HepG2 (cell line): Measurements from ENCODE around the gene MT1G. TPM values are rescaled to one million over a fixed set of nuclear protein-coding genes. Genes with fewer than 3 reads are reported as not detected.

Source experiments
- CREBL2 ChIP-seq: sonication (generic); formaldehyde crosslinking; IDR thresholded peaks from 2 replicates; pipeline ENCODE4 v1.8.1; 2023; ENCODE audit warnings: missing genetic modification reagents, mild to moderate bottlenecking, borderline replicate concordance
- NBN ChIP-seq: fragments of 450-650 bp; conservative IDR thresholded peaks from 2 replicates; pipeline ENCODE4 v1.6.1; 2017
- NR2F1 ChIP-seq, 2 experiments: fragments of 450-650 bp in 1 of 2; formaldehyde crosslinking in 1 of 2; IDR thresholded peaks; 2 replicates each; pipeline versions ENCODE4 v1.5.0 to v1.6.1; 2016 to 2020; ENCODE audit warnings: mild to moderate bottlenecking in 1 of 2, missing compliant biosample characterization in 1 of 2, missing genetic modification reagents in 1 of 2, moderate library complexity in 1 of 2
- PRDM10 ChIP-seq: sonication (generic); formaldehyde crosslinking; IDR thresholded peaks from 2 replicates; pipeline ENCODE4 v1.4.0; 2020; ENCODE audit warnings: low read depth, missing genetic modification reagents
- PRDM4 ChIP-seq: sonication (generic); formaldehyde crosslinking; IDR thresholded peaks from 2 replicates; pipeline ENCODE4 v1.9.0; 2021; ENCODE audit warnings: missing genetic modification reagents, borderline replicate concordance
- TBX3 ChIP-seq: fragments of 450-650 bp; IDR thresholded peaks from 2 replicates; pipeline ENCODE4 v1.6.1; 2017; ENCODE audit warnings: antibody characterized with exemption, mild to moderate bottlenecking, inconsistent platforms, borderline replicate concordance
- TCF7 ChIP-seq: sonication (generic); IDR thresholded peaks from 2 replicates; pipeline ENCODE4 v1.6.1; 2016; ENCODE audit warnings: antibody characterized with exemption, low read depth
- THAP9 ChIP-seq: sonication (generic); formaldehyde crosslinking; IDR thresholded peaks from 2 replicates; pipeline ENCODE4; 2020; ENCODE audit warnings: missing genetic modification reagents, mild to moderate bottlenecking, borderline replicate concordance
- ZBTB8A ChIP-seq: sonication (generic); formaldehyde crosslinking; IDR thresholded peaks from 2 replicates; pipeline ENCODE4 v1.4.0; 2020; ENCODE audit warnings: mild to moderate bottlenecking, low read depth, missing genetic modification reagents, borderline replicate concordance
- ZNF251 ChIP-seq: sonication (generic); formaldehyde crosslinking; IDR thresholded peaks from 2 replicates; pipeline ENCODE4 v1.9.0; 2021; ENCODE audit warnings: mild to moderate bottlenecking, missing genetic modification reagents
- ZNF256 ChIP-seq: sonication (generic); formaldehyde crosslinking; conservative IDR thresholded peaks from 2 replicates; pipeline ENCODE4 v1.4.0; 2020; ENCODE audit warnings: missing genetic modification reagents
- ZNF562 ChIP-seq: sonication (generic); formaldehyde crosslinking; IDR thresholded peaks from 2 replicates; pipeline ENCODE4 v1.8.0; 2022; ENCODE audit warnings: missing genetic modification reagents, borderline replicate concordance
- ZNF7 ChIP-seq: IDR thresholded peaks from 2 replicates; pipeline ENCODE4 v1.6.1; 2016; ENCODE audit warnings: missing biosample characterization, missing genetic modification reagents
- ZNF784 ChIP-seq: sonication (generic); formaldehyde crosslinking; IDR thresholded peaks from 2 replicates; pipeline ENCODE4 v1.5.1; 2020; ENCODE audit warnings: missing genetic modification reagents, mild to moderate bottlenecking, borderline replicate concordance
- polyA plus RNA-seq, 8 experiments: library from polyadenylated mRNA; depleted of rRNA in 3 of 8; stranded (reverse) in 7 of 8; unstranded in 1 of 8; fragments of >200 nt; fragmentation: Illumina TruSeq in 4 of 8; extraction: Trizol in 4 of 8; gene quantifications; 2 replicates each; pipeline versions ENCODE4 v1.2.1 to v1.2.3, GENCODE V29; 2011 to 2016; ENCODE audit warnings: low read depth in 4 of 8, missing spikeins in 1 of 8, mixed read lengths in 1 of 8; ENCODE audit not compliant: insufficient read depth in 1 of 8
- total RNA-seq, 5 experiments: library from RNA; depleted of rRNA; stranded (reverse); fragments of >200 nt; fragmentation: Illumina TruSeq; extraction: Trizol; gene quantifications; 2 replicates each; pipeline ENCODE4 v1.2.3, GENCODE V29; 2016; ENCODE audit warnings: low read depth in 1 of 5

MT1G gene
- total and polyA plus RNA-seq, 2 of the 13 experiments (the other 11 are each of a cell fraction or from before 2014, with no cell fraction given), result 3.6 to 377 TPM

- TF ChIP-seq PRDM10, result no peak
- TF ChIP-seq TBX3, result no peak
- TF ChIP-seq PRDM4, result no peak
- no peak for TF ChIP-seq NBN
- TF ChIP-seq ZNF7 (CRISPR knock-in tag), result no peak
- TF ChIP-seq TCF7, result no peak
- no peak for TF ChIP-seq ZNF251 (CRISPR knock-in tag)
- no peak for TF ChIP-seq CREBL2
- no peak for TF ChIP-seq NR2F1 (CRISPR knock-in tag; IDR thresholded peaks at IDR 0.05)
- no peak for TF ChIP-seq ZNF784
- TF ChIP-seq ZNF256 (CRISPR knock-in tag), result no peak
- TF ChIP-seq ZNF562 (CRISPR knock-in tag), result no peak
- no peak for TF ChIP-seq ZBTB8A (CRISPR knock-in tag)
- TF ChIP-seq THAP9 (CRISPR knock-in tag), result no peak
These were observed 20.0 kb downstream of the MT1G start (continued) for GRCh38 chr16:56647641-56648431.
